Neural cell (in vitro differentiated cells): ENCODE measurements around the gene JMJD6. TPM values are rescaled to one million over a fixed set of nuclear protein-coding genes. Genes with fewer than 3 reads are reported as not detected.
A peak's percentile ranks its signal among the peaks of the same experiment; 100 is the strongest.

Experiments used
- H2AFZ ChIP-seq: fragments of 200-600, 300-800 bp; sonication (generic), shearing (Covaris generic); 2 replicates; pipeline ENCODE4 v1.6.0; 2014; ENCODE audit warnings: low read depth, mild to moderate bottlenecking, antibody characterized with exemption, low read length, moderate library complexity
- H3F3A ChIP-seq: fragments of 200-600 bp; shearing (Covaris generic); 2 replicates; pipeline ENCODE4 v1.6.1; 2016; ENCODE audit warnings: mild to moderate bottlenecking, moderate library complexity, mixed read lengths, antibody characterized with exemption, low read length; ENCODE audit not compliant: insufficient read depth, poor library complexity, severe bottlenecking
- H3K27ac ChIP-seq: fragments of 200-600, 300-800 bp; sonication (generic), shearing (Covaris generic); 2 replicates; pipeline ENCODE4 v1.5.1; 2014; ENCODE audit warnings: mild to moderate bottlenecking, low read length, moderate library complexity
- H3K27me3 ChIP-seq: fragments of 300-800, 200-600 bp; sonication (generic), shearing (Covaris generic); 2 replicates; pipeline ENCODE4 v1.6.0; 2014; ENCODE audit warnings: mild to moderate bottlenecking, low read depth, low read length, moderate library complexity; ENCODE audit not compliant: insufficient read depth
- H3K36me3 ChIP-seq: fragments of 300-800, 200-600 bp; sonication (generic), shearing (Covaris generic); 2 replicates; pipeline ENCODE4 v1.5.1; 2014; ENCODE audit warnings: mild to moderate bottlenecking, antibody characterized with exemption, low read length, moderate library complexity; ENCODE audit not compliant: insufficient read depth
- H3K4me2 ChIP-seq: fragments of 300-800, 200-600 bp; sonication (generic), shearing (Covaris generic); 2 replicates; pipeline ENCODE4 v1.6.0; 2014; ENCODE audit warnings: mild to moderate bottlenecking, low read length
- H3K4me3 ChIP-seq: fragments of 300-800, 200-600 bp; sonication (generic), shearing (Covaris generic); 2 replicates; pipeline ENCODE4 v1.5.1; 2014; ENCODE audit warnings: mild to moderate bottlenecking, low read length, moderate library complexity
- H3K79me2 ChIP-seq: fragments of 200-600 bp; shearing (Covaris generic); replicated peaks from 2 replicates; pipeline ENCODE4 v1.6.0; 2014; ENCODE audit warnings: mild to moderate bottlenecking, low read length, moderate library complexity; ENCODE audit not compliant: insufficient read depth
- H3K9ac ChIP-seq: fragments of 300-800, 200-600 bp; sonication (generic), shearing (Covaris generic); 2 replicates; pipeline ENCODE4 v1.6.1; 2016; ENCODE audit warnings: mild to moderate bottlenecking, low read length, mixed read lengths
- H3K9me2 ChIP-seq: fragments of 200-600 bp; shearing (Covaris generic); 2 replicates; pipeline ENCODE4 v1.6.1; 2016; ENCODE audit warnings: mild to moderate bottlenecking, low read length, mixed read lengths; ENCODE audit not compliant: insufficient read depth
- H3K9me3 ChIP-seq: fragments of 200-600, 300-800 bp; sonication (generic), shearing (Covaris generic); 2 replicates; pipeline ENCODE4 v1.6.1; 2016; ENCODE audit warnings: mild to moderate bottlenecking, mixed run types, low read length, moderate library complexity, mixed read lengths
- H4K20me1 ChIP-seq: fragments of 200-600 bp; shearing (Covaris generic); 2 replicates; pipeline ENCODE4 v1.6.1; 2016; ENCODE audit warnings: mild to moderate bottlenecking, mixed run types; ENCODE audit not compliant: insufficient read depth
- EP300 ChIP-seq: fragments of 450-650 bp; conservative IDR thresholded peaks from 2 replicates; pipeline ENCODE4 v1.6.1; 2014; ENCODE audit warnings: antibody characterized with exemption, mild to moderate bottlenecking, moderate library complexity; ENCODE audit not compliant: poor library complexity, severe bottlenecking
- EZH2 ChIP-seq: fragments of 200-600, 300-800 bp; shearing (Covaris generic), sonication (generic); IDR thresholded peaks from 2 replicates; pipeline ENCODE4 v1.6.1; 2014; ENCODE audit warnings: antibody characterized with exemption, low read length, borderline replicate concordance, mild to moderate bottlenecking; ENCODE audit not compliant: insufficient read depth, poor library complexity, severe bottlenecking
- MXI1 ChIP-seq: fragments of 450-650 bp; conservative IDR thresholded peaks from 2 replicates; pipeline ENCODE4 v1.6.1; 2014; ENCODE audit warnings: antibody characterized with exemption, mild to moderate bottlenecking; ENCODE audit not compliant: poor library complexity, severe bottlenecking
- POLR2AphosphoS5 ChIP-seq: IDR thresholded peaks from 2 replicates; pipeline ENCODE4 v1.6.1; 2012
- RAD21 ChIP-seq: fragments of 450-650 bp; conservative IDR thresholded peaks from 2 replicates; pipeline ENCODE4 v1.6.1; 2014; ENCODE audit warnings: antibody characterized with exemption, mild to moderate bottlenecking, moderate library complexity
- SMC3 ChIP-seq: fragments of 450-650 bp; conservative IDR thresholded peaks from 2 replicates; pipeline ENCODE4 v1.6.1; 2014; ENCODE audit warnings: antibody characterized with exemption, mild to moderate bottlenecking, moderate library complexity; ENCODE audit not compliant: poor library complexity
- TAF1 ChIP-seq: IDR thresholded peaks from 2 replicates; pipeline ENCODE4 v1.6.1; 2012; ENCODE audit warnings: low read depth
- polyA plus RNA-seq: library from polyadenylated mRNA; depleted of rRNA; stranded (reverse); fragments of >200 nt; gene quantifications from 2 replicates; pipeline ENCODE4 v1.2.3, GENCODE V29; 2014
- TF ChIP-seq, protein P1 (sequence below): IDR thresholded peaks from 2 replicates; pipeline ENCODE4 v1.6.1; 2012; ENCODE audit warnings: borderline replicate concordance
- TF ChIP-seq, protein P2 (sequence below): fragments of 450-650 bp; IDR thresholded peaks from 2 replicates; pipeline ENCODE4 v1.5.1; 2014; ENCODE audit warnings: antibody characterized with exemption, mild to moderate bottlenecking, moderate library complexity; ENCODE audit not compliant: poor library complexity, severe bottlenecking

JMJD6 gene
- polyA plus RNA-seq, 1 donor from 2014 or later = 21.7 TPM

DNA sequence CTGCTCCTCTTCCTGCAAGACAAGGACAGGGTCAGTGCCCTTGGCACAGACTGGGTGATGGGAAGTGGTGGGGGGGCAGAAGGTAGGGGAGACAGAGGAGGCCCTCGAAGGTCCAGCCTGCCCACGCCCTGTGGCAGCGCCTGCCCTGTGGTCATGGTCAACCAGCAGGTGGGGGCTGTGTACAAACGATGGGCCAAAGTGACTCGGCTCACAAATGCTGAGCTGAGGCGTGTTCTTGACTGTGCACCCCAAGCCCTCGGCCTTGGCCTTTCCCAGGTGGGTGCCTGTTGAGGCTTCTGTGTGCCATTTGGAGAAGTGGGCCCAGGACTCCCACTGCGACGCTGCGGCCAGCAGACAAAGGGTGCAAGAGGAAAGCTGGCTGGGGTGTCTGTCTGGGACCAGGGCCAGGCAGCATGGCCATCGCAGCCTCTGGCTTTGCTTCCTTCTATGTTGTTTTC is 38.2 kb downstream of the JMJD6 start:
- H3K36me3 ChIP-seq = no peaks in the 10 kb centered on the region
- H3K27ac ChIP-seq = no peak overlapping the region
- H3K4me3 ChIP-seq = no peak overlapping the region
- H3F3A ChIP-seq = no peaks in the 10 kb centered on the region
- no peak overlapping the region for H2AFZ ChIP-seq
- no peaks in the 10 kb centered on the region for H3K79me2 ChIP-seq
- no peak for TF ChIP-seq EZH2
- TF ChIP-seq SMC3 = no peak
- no peak for TF ChIP-seq TAF1
- TF ChIP-seq, protein P1, sequence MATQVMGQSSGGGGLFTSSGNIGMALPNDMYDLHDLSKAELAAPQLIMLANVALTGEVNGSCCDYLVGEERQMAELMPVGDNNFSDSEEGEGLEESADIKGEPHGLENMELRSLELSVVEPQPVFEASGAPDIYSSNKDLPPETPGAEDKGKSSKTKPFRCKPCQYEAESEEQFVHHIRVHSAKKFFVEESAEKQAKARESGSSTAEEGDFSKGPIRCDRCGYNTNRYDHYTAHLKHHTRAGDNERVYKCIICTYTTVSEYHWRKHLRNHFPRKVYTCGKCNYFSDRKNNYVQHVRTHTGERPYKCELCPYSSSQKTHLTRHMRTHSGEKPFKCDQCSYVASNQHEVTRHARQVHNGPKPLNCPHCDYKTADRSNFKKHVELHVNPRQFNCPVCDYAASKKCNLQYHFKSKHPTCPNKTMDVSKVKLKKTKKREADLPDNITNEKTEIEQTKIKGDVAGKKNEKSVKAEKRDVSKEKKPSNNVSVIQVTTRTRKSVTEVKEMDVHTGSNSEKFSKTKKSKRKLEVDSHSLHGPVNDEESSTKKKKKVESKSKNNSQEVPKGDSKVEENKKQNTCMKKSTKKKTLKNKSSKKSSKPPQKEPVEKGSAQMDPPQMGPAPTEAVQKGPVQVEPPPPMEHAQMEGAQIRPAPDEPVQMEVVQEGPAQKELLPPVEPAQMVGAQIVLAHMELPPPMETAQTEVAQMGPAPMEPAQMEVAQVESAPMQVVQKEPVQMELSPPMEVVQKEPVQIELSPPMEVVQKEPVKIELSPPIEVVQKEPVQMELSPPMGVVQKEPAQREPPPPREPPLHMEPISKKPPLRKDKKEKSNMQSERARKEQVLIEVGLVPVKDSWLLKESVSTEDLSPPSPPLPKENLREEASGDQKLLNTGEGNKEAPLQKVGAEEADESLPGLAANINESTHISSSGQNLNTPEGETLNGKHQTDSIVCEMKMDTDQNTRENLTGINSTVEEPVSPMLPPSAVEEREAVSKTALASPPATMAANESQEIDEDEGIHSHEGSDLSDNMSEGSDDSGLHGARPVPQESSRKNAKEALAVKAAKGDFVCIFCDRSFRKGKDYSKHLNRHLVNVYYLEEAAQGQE = no peak
- TF ChIP-seq, protein P2, sequence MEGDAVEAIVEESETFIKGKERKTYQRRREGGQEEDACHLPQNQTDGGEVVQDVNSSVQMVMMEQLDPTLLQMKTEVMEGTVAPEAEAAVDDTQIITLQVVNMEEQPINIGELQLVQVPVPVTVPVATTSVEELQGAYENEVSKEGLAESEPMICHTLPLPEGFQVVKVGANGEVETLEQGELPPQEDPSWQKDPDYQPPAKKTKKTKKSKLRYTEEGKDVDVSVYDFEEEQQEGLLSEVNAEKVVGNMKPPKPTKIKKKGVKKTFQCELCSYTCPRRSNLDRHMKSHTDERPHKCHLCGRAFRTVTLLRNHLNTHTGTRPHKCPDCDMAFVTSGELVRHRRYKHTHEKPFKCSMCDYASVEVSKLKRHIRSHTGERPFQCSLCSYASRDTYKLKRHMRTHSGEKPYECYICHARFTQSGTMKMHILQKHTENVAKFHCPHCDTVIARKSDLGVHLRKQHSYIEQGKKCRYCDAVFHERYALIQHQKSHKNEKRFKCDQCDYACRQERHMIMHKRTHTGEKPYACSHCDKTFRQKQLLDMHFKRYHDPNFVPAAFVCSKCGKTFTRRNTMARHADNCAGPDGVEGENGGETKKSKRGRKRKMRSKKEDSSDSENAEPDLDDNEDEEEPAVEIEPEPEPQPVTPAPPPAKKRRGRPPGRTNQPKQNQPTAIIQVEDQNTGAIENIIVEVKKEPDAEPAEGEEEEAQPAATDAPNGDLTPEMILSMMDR = no peak
- no peak for TF ChIP-seq POLR2AphosphoS5
- no peak for TF ChIP-seq MXI1
- TF ChIP-seq RAD21 = no peak
- no peak for TF ChIP-seq EP300
- no peaks in the 10 kb centered on the region for H4K20me1 ChIP-seq
- H3K9me2 ChIP-seq = no peaks in the 10 kb centered on the region
- H3K4me2 ChIP-seq = no peak overlapping the region
- no peak overlapping the region for H3K9ac ChIP-seq
- no peaks in the 10 kb centered on the region for H3K9me3 ChIP-seq
- no peaks in the 10 kb centered on the region for H3K27me3 ChIP-seq

DNA sequence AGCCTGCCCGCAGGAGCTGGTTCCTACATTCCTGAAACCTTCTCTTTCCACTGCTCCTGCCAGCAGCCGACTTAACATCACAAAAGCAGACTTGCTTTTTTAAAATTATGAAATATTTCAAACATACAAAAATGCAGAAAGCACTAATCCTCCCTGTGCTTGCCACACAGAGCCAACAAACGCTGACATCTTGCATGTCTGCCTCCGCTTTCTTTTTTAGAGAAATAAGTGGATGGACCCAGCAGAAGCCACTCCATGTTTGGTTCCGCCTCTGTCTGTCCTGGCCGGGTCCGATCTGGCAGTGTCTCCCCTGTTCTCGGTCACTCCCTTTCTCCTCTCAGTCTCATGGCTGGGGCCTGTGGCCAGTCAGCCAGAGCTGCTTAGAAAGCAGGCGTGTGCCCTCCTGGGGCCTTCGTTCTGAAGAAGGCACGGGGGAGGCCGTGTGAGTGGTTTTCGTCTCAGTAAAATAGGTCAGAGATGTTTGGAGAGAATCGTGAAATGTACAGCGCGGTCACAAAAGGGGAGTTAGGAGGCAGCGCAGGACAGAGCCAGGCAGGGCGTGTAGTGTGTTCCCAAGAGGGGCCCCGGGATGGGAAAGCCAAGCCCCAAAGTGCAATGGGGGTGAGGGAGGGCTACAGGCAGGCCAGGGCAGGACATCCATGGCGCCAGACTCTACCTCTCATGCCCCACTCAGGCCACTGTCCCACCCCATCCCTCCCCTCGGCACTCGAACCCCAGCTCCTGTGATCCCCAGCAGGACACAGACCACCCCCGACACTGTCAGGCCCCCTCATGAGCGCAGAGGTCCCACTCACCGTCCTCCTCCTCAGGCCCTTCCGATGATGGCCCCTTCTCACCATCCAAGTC is 38.9 kb downstream of the JMJD6 start:
- no peaks in the 10 kb centered on the region for H4K20me1 ChIP-seq
- no peaks in the 10 kb centered on the region for H3K9me2 ChIP-seq
- no peaks in the 10 kb centered on the region for H3F3A ChIP-seq
- H3K4me3 ChIP-seq = no peak overlapping the region
- H3K36me3 ChIP-seq = no peaks in the 10 kb centered on the region
- no peaks in the 10 kb centered on the region for H3K79me2 ChIP-seq
- H3K9ac ChIP-seq = peak overlapping the region; percentile 25
- H3K27ac ChIP-seq = peak overlapping the region; percentile 52
- H3K9me3 ChIP-seq = no peaks in the 10 kb centered on the region
- no peak for TF ChIP-seq TAF1
- TF ChIP-seq RAD21 = no peak
- no peak for TF ChIP-seq MXI1
- no peak for TF ChIP-seq POLR2AphosphoS5
- TF ChIP-seq SMC3 = no peak
- TF ChIP-seq, protein P2 = no peak
- TF ChIP-seq EP300 = no peak
- TF ChIP-seq, protein P1 = no peak
- TF ChIP-seq EZH2 = no peak
- no peak overlapping the region for H2AFZ ChIP-seq
- H3K4me2 ChIP-seq = no peak overlapping the region
- no peaks in the 10 kb centered on the region for H3K27me3 ChIP-seq
